Stimulated activated CD4-positive, alpha-beta T cell treated with anti-CD3 and anti-CD28 coated beads, TNF-alpha, amount 100 ng/mL, for 48 hours (primary cell): ENCODE results near the gene PTK7.
"Not testable (repeated sequence)": the region's sequence is repeated elsewhere in the genome, so short reads cannot be mapped to it uniquely, and the experiment has no call there.

Experiments used
- DNase-seq, 3 donors: peaks; one replicate each; pipeline ENCODE4 v3.0.0-alpha.2; 2020; ENCODE audit warnings: low read depth in 3 of 3

Gene PTK7

DNA sequence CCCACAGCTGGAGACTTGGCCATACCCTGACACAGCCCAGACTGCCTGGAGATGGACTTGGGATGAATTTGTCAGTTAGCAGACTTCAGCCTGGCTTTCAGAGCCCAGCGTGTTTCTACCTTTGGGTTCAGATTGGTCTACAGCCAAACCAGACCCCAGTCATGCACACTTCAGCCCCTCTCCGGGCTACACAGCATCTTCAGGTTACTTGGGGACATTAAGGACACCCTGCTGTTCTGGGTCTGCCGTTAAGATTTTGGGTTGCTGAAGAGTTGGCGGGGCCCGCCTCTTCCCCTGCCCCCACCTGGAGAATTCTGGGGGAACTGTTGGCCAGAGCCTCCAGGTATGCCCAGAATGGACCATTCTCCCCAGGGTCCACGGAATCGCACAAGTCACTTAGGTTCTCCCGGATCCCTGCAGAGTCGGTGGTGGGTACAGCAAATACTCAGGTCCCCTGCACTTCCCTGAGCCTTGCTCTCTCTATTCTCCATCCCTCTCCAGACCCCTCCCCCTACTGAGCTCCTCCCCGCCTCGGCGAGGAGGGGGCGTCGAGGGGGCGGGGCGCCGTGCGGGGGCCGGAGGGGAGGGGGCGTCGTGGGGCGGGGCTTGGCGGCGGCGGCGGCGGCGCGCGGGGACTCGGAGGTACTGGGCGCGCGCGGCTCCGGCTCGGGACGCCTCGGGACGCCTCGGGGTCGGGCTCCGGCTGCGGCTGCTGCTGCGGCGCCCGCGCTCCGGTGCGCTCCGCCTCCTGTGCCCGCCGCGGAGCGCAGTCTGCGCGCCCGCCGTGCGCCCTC lies at the start of gene PTK7:
TSS of gene PTK7 (plus strand) at position 645 of the 794 bp plus-strand sequence. CDS start 175 bp downstream, outside the sequence.
- peak in 1 of 3 donors; percentile 36 for DNase-seq

DNA sequence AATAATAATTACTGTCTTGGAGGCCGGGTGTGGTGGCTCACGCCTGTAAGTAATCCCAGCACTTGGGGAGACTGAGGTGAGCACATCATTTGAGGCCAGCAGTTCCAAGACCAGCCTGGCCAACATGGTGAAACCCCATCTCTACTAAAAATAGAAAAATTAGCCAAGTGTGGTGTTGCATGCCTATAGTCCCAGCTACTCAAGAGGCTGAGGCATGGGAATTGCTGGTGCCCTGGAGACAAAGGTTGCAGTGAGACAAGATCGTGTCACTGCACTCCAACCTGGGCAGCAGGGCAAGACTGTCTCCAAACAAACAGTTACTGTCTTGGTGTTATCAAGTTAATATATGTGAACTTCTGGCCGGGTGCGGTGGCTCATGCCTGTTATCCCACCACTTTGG lies 49.7 kb upstream of the PTK7 start:
- DNase-seq: no peak

DNA sequence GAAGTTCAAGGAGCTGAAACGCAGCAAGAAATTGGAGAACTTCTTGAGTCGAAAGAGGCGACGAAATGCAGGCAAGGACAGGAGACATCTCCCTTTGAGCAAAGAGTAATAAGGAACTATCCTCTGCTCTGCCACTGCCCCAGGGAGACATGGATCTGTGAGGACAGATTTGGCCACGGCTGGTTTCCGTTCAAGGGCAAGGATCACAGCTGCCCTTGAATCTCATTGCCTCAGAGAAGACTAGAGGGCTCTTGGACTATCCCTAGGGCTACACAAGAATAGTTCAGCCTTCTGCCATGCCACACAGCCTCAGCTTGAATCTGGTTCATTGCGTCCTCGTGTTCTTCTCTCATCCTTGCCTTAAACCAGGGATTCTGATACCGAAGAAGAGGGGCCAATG lies 47.0 kb upstream of the PTK7 start:
- DNase-seq: no peak

DNA sequence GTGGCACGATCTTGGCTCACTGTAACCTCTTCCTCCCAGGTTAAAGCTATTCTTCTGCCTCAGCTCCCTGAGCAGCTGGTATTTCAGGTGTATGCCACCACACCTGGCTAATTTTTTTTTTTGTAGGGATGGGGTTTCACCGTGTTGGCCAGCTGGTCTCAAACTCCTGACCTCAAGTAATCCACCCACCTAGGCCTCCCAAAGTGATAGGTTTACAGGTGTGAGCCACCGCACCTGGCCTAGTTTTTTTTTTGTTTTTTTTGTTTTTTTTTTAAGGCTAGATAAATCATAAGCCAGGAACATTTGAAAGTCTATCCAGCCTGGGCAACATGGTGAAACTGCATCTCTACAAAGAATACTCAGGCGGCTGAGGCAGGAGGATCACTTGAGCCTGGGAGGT lies 43.8 kb upstream of the PTK7 start:
- no peak for DNase-seq

DNA sequence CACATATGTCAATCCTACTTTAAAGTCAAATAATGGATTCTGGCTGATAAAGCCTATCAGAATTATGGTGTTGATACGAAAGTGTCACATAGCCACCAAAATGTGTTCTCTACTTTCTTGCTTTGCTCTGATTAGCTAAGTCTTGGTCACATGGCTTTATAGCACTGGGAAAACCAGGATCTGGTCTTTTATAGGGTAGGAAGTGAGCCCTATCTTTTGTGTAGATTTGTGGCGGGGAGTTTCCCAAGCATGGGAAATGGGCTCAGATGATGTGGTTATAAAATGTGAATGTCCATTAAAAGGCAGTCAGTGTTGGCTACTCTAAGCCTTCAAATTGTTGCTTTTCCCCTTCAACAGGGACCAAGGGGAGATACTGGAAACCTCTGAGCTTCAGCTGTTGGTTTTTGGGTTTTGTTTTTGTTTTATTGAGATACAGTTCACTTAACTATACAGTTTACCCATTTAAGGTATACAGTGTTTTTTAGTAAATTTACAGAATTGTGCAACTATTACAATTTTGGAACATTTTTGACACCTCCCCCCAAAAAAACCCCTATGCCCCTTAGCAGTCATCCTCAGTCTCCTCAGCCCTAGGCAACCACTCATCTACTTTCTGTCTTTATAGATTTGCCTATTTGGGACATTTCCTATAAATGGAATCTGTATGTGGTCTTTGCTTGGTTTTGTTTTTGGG lies 42.5 kb upstream of the PTK7 start:
- no peak for DNase-seq

DNA sequence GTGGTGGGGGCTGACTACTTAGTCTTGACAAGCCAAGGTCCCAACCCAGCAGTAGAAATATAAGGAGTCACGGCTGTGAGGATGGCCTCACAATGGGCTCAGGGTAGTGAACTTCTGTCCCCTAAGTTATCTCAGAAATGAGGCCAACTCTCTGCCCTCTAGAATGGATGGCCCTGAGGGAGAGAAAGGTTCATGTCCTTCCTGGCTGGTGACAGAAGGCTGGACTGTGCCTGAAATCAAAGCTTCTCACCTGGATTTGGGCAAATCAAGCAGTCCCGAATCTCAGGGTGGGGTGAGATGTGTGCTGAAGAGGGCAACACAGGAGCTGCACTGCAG lies 42.0 kb upstream of the PTK7 start:
- DNase-seq: no peak

DNA sequence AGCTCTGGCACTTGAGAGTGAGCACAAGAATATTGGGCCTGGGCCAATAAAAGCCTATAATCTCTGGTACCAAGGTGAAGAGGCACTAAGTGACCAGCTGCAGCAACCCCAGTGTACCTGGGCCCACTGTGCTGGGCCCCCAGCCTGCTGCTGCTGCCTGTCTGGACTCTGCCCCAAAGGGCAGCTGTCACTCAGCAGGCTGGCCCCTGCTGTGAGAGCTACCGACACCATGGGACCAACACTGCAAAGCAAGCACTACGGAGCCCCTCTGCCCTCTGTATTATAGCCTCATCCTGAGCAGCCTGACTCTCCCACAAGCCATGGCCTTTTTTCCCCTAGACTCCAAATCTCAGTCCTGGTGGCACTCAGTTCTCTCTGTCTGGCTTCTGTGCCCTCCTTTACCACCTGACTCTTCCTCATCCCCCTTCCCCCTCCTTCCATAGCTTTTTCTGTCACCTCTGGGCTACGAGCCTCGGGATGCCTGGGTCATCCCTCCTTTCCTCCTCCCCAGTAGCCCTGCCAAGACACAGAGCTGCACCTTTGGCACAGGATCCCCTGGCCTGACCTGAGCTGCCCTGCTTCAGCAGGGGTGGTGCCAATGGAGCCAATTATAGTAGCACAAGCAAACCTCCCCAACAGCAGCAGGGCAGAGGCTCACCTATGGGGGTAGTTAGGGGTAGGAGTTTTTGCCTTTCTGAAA lies 40.5 kb upstream of the PTK7 start:
- DNase-seq: no peak

DNA sequence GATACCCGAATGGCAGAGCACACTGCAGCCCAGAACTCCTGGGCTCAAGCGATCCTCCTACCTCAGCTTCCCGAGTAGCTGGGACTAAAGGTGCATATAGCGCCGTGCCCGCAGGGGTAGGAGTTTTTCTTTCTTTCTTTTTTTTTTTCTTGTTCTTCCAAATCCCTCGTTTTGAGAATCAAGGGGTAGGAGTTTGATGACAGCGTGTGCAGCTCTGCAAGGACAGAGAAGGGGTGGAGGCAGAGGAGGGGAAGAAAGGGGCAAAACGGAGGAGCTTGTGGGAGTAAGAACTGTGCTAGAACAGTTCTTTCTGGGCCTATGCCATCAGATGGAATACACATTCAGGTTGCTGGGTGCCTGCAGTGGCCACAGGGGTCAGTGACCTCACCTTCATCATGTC lies 39.4 kb upstream of the PTK7 start:
- DNase-seq: no peak

DNA sequence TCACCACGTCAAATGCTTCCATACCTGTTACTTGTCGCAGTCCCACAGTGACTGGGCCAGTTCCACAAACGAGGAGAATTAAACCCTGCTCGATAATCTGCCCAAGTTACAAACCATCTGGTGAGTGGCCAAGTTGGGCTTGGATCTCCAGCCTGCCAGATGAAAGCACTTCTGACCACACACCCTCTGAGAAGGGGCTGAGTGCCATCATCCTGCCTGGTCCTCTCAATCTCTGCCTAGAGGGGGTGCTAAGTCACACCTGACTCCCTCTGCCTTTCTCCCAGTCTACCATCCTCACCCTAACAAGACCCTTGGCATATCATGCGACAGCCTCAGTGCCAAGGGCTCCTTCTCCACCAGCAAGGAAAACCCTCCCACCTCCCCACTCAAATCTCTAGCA lies 38.9 kb upstream of the PTK7 start:
- DNase-seq: no peak

DNA sequence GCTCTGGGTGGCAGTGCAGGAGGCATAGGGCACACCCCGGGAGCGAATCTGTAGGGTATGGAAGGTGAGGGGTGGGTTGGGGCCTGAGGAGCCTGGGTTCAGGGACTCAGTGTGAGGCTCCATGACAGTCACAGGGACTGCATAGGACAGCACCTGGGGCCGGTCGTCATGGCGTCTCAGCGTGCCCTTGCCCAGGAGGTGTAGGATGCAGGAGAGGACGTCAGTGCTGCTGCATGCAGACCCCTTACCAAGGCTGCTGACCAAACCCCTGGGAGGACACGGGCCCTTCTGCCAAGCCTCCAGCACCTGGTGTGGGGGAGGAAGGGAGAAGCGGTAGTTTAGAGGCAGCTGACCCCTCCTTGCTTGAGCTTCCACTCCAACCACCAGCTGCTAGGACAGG lies 38.4 kb upstream of the PTK7 start:
- no peak for DNase-seq

DNA sequence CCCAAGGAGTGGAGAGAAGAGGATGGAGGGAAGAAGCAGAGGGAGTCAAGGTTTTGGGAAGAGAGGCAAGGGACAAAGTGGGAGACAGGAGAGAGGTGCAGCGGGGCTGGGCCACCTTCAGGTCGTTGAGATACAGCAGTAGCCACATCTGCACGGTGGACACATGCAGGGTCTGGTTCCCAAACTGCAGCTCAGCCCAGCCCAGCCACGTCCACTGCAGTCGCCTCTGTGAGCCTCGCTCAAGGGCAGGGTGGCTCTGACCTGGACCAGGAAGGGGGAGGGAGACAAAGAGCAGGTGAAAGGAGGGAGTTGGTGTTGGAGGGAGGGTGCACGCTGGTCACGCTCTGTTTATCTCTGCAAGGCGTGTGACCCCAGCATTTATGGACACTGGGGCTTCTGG lies 37.4 kb upstream of the PTK7 start:
- DNase-seq: no peak

DNA sequence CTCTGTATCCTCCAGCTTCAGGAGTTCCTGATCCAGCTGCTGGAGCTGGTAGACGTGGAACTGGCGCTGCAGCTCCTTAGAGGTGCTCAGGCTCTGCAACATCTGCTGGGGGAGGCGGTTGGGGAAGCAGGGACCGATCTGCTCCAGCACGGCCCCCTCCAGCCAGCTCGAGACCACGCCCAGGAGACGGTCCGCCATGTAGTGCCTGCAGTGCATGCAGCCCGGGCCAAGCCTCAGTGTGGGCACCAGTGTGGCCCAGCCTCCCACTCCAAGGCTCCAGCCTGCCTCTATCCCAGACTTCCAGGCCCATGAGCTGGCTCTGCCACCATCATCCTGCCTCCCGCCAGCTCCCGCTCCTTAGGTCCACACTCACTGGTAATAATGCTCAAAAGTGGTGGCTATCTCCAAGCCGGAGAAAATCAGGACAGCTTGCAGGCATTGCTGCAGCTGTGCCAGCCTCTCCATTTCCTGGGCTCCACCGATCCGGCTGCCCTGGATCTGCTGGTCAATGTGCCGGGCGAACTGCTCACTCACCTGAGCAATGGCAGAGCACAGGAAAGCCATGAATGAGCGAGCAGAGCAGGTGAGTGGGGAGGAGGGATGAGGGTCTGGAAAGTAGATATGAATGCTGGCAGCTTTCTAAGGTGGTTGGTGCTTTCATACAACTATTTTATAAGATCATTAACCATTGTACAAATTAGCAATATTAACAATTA lies 35.4 kb upstream of the PTK7 start:
- no peak for DNase-seq

DNA sequence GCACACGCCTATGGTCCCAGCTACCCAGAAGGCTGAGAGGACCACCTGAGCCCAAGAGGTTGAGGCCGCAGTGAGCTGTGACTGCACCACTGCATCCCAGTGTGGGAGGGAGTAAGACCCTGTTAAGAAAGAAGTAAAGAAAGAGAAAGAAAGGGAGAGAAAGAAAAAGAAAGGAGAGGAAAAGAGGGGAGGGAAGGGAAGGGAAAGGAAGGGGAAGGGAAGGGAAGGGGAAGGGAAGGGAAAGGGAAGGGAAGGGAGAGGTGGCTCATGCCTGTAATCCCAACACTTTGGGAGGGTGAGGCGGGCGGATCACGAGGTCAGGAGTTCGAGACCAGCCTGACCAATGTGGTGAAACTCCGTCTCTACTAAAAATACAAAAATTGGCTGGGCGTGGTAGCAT lies 34.6 kb upstream of the PTK7 start:
- DNase-seq: not testable (repeated sequence)

DNA sequence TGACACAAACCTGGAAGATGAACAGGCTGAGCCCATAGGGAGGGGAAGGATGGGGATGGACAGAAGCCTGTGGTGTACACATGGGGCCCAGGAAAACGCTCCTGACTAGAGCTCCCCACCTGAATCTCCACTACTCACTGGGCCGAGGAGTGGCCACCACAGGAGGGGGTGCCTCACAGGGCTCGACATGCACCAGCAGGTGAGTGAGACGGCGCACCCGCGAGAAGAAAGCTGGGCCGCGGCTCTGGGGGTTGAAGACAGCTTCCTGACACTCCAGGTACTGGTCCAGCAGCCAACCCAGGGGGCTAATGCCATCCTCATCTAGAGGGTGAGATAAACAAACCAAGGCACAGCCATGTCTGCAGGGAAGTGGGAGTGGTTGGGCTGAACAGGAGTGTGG lies 32.8 kb upstream of the PTK7 start:
- no peak for DNase-seq

DNA sequence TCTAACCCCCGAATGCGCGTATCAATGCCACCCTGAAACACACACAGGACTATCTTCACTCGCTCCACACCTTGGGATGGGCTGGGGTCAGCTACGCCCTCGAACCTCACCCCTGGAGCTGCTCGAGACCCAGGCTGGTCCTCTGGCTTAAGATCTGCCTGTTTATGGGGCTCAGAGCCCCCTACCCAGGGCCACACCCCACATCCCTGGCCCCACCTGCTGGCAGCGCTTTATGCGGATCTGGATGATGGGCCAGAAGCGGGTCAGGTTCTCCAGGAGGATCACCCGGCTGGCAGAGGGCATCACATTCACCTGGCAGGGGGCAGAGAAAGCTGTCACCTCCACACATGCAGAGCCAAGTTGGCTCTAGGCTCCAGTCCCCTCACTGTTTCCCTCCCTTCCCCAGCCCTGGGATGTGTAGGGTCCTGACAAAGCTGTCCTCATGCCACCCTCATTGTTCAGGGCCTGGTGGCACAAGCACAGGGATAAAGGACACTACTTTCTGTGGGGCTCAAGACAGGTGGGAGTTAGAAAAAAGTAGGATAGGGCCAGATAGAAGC lies 30.7 kb upstream of the PTK7 start:
- no peak for DNase-seq

DNA sequence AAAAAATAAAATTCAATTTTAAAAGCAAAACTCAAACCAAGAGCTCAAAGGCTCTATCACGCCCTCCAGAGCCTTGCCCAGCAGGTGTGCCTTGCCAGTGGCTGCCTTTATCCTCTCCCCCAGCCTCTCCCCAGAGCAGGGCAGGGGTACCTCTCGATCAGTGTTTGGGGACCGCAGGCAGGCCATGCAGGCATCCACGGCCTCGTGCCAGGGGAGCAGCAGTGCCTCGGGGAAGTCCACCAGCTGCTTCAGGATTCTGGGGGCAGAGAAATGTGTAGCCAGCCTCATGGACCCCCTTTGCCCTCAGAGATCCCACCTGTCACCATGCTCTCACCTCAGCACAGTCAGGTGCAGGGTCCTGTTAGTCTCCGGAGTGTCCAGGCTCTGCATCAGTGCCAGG lies 28.1 kb upstream of the PTK7 start:
- DNase-seq: no peak

DNA sequence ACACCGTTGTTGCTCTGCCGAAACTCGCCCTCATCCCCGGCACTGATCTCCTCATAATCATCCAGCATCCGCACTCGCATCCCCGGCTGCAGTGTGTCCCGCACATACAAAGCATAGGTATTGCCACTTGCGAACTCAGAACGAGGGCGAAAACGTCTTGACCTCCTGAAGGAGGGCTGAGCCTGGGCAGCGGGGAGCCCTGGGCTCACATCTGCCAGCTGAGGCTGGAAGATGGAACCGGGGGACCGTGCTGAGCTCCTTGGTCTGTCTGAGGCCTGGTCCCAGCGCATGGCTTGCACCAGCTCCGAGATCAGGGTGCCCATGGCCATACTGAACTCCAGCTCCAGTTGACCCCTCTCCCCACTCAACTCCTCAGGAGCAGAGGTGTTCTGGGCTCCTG lies 25.1 kb upstream of the PTK7 start:
- no peak for DNase-seq

DNA sequence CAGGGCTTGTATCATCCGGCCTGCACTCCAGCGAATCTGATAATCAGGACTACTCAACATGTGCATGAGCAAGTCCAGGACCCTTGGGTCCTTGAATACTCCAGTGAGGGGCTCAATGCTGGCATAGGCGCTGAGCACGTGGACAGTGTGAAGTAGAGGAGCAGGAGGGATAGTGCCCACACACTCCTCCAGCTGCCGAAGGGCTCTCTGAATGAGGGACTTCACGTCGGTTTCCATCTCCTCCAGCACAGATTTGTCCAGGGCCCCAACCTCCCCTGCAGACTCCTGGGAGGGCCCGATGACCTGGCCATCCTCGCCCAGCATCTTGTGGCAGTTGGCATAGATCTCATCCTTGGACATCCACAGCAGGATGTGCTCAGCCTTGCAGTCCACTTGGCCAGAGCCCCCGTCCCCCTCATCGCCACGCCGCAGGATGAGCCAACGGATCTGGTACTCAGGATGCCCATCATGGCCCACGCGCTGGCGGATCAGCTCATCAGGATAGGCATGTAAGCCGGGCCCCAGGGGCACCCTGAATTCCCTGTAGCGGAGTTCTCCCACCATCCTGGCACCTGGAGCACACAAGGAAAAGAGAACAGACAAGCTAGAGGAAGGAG lies 23.8 kb upstream of the PTK7 start:
- no peak for DNase-seq

DNA sequence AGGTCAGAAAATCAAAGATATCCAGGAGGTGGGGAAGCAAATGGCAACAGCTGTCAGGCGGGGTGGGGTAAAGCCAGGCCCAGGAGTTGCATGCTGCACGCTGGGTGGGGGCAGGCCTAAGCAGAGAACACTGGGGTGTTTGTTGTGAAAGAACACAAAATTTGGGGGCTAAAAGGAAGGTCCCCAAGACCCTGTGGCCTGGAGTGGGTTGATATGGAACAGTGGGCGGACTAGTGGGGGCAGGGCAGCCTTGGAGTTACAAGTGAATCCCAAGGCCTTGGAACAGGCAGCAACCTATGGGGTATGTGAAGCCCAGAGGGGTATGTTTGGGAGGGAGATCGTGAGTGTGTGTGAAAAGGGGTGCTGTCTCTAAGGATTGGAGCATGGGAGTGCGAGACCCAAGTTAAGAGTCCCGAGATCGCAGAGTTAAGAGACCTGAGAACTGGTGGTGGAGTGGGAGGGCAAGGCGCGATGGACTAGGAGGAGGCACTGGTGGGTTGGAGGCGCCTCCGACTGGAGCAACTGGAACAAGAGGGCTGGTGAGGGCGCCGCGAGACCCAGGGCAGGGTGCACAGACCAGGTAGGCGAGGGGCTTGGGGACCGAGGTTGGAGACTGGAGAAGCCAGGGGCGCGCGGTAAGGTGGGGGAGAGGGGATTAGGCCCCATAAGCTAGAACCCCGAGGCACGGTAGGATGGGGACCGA lies 23.1 kb upstream of the PTK7 start:
- no peak for DNase-seq

DNA sequence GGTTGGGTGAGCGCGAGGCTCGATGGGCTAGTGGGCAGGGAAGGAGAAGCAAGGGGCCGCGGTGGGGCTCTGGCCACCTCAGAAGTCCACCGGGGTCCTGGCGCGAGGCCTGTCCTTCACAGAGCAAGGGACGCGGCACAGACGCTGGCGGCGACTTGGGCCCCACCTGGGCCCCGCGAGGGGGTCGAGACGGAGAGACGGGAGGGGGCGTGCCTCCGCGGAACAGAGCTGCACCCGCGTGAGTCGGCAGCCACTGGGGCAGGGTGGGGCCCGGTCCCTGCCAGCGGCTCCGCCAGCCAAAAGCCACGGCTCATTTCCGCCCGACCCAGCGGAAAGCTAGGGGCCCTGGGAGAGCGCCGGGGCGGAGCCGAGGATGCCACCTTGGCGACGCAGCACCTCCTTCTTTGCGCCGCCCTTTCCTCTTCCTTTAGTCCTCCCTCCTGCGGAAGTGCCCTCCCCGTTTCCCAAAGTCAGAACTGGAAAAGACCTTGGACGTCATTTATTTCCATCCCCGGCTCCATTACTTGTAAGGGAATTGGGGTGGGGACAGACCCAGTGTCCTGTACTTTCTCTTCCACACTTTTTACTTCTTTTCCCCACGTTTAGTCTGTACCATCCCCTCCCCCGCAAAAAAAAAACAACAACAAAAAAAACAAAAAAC lies 22.4 kb upstream of the PTK7 start, which contains the start of gene CUL7:
TSS of gene CUL7 (minus strand) at position 307 of the 661 bp plus-strand sequence. CDS start 1,063 bp downstream, outside the sequence.
- peak; percentile 81 to 88 (median 85) for DNase-seq
